K562 (cell line): ENCODE results near the gene PREX1. TPM values are rescaled to one million over a fixed set of nuclear protein-coding genes. Genes with fewer than 3 reads are reported as not detected.

Source experiments
- ATAC-seq: fragments of 200-7000 bp; cut with Tn5 transposase; 3 replicates; pipeline ENCODE4 v1.9.1; 2020; ENCODE audit warnings: moderate library complexity
- BruUV-seq: library from RNA; stranded (reverse); fragments of 400-500 nt; replicated peaks from 2 replicates; lab custom pipeline; 2021; lab: Mats Ljungman, UMichigan
- CTCF ChIA-PET: fragments of 300-600 bp; formaldehyde crosslinking; extraction: SDS; loops from one replicate; lab custom pipeline; 2021; ENCODE audit warnings: low intra/inter-chr PET ratio; lab: Yijun Ruan, JAX
- POLR2A ChIA-PET: fragments of 300-600, 350-650 bp; sonication (Branson Sonifier 250); formaldehyde crosslinking; extraction: SDS; loops from one replicate; lab custom pipeline; 2021; ENCODE audit warnings: antibody characterized with exemption, inconsistent platforms; lab: Yijun Ruan, JAX
- DNase-seq, 4 experiments: peaks; one replicate each; pipeline versions ENCODE4 v3.0.0 to v3.0.0-alpha.2; 2011 to 2018; ENCODE audit warnings: low spot score in 3 of 4, mixed read lengths in 3 of 4; ENCODE audit errors: extremely low read depth in 1 of 4
- FAIRE-seq: peaks from 2 replicates; lab custom pipeline; 2011; peaks lifted over from hg19 to GRCh38; lab: Jason Lieb, UNC
- H2AFZ ChIP-seq: 2 replicates; pipeline ENCODE4 v1.6.0; 2011; ENCODE audit warnings: low read depth, low read length, control low read depth, inconsistent platforms
- H3K27ac ChIP-seq: fragments of 200-600 bp; 3 replicates; pipeline ENCODE4 v1.8.0; 2011; ENCODE audit warnings: low read depth, mild to moderate bottlenecking, control low read depth, inconsistent platforms, low read length, moderate library complexity, mixed read lengths; ENCODE audit errors: extremely low read depth
- H3K27me3 ChIP-seq, 2 experiments: fragments of 300-600 bp in 1 of 2; 2 replicates in 1 of 2; 3 replicates in 1 of 2; pipeline versions ENCODE4 v1.6.0 to v1.8.0; 2011; ENCODE audit warnings: inconsistent platforms in 2 of 2, low read length in 2 of 2, mild to moderate bottlenecking in 1 of 2, mixed read lengths in 1 of 2, moderate library complexity in 1 of 2; ENCODE audit not compliant: control insufficient read depth in 2 of 2, insufficient read depth in 2 of 2
- H3K36me3 ChIP-seq: fragments of 300-600 bp; 3 replicates; pipeline ENCODE4 v1.8.0; 2011; ENCODE audit warnings: mild to moderate bottlenecking, low read length, inconsistent platforms; ENCODE audit not compliant: control insufficient read depth, insufficient read depth
- H3K4me1 ChIP-seq, 2 experiments: fragments of 200-600 bp in 1 of 2; replicated peaks in 1 of 2; 2 replicates in 1 of 2; 3 replicates in 1 of 2; pipeline versions ENCODE4 v1.5.1 to v1.8.0; 2011; ENCODE audit warnings: inconsistent platforms in 2 of 2, low read length in 2 of 2, mild to moderate bottlenecking in 1 of 2, mixed read lengths in 1 of 2, moderate library complexity in 1 of 2; ENCODE audit not compliant: control insufficient read depth in 2 of 2, insufficient read depth in 2 of 2
- H3K4me2 ChIP-seq: 2 replicates; pipeline ENCODE4 v1.6.1; 2011; ENCODE audit warnings: low read length, control low read depth, inconsistent platforms, mixed read lengths; ENCODE audit not compliant: insufficient read depth
- H3K4me3 ChIP-seq: fragments of 200-600 bp; sonication (generic), shearing (Covaris generic); 2 replicates; pipeline ENCODE4 v1.5.1; 2016; ENCODE audit warnings: control low read depth, inconsistent platforms
- H3K79me2 ChIP-seq: fragments of 200-600 bp; 3 replicates; pipeline ENCODE4 v1.8.0; 2011; ENCODE audit warnings: low read length, inconsistent platforms; ENCODE audit not compliant: control insufficient read depth, insufficient read depth
- H3K9ac ChIP-seq, 2 experiments: 2 replicates each; pipeline versions ENCODE4 v1.6.0 to v1.6.1; 2011; ENCODE audit warnings: low read depth in 2 of 2, low read length in 2 of 2, control low read depth in 1 of 2, inconsistent platforms in 1 of 2, mild to moderate bottlenecking in 1 of 2, mixed read lengths in 1 of 2; ENCODE audit not compliant: insufficient read depth in 1 of 2
- H3K9me1 ChIP-seq: one replicate; pipeline ENCODE4 v1.6.0; 2011; ENCODE audit warnings: inconsistent platforms, mild to moderate bottlenecking, low read length, moderate library complexity; ENCODE audit not compliant: control insufficient read depth, insufficient read depth
- H3K9me3 ChIP-seq: replicated peaks from 2 replicates; pipeline ENCODE4 v1.5.1; 2011; ENCODE audit warnings: low read depth, low read length, inconsistent platforms; ENCODE audit not compliant: control insufficient read depth, insufficient read depth
- H4K20me1 ChIP-seq: replicated peaks from 2 replicates; pipeline ENCODE4 v1.6.1; 2011; ENCODE audit warnings: low read length, inconsistent platforms, mixed read lengths; ENCODE audit not compliant: control insufficient read depth, insufficient read depth
- ARHGAP35 ChIP-seq: fragments of 450-650 bp; IDR thresholded peaks from 2 replicates; pipeline ENCODE4 v1.6.1; 2018; ENCODE audit not compliant: partially characterized antibody
- CTCF ChIP-seq, 3 experiments: IDR thresholded peaks in 2 of 3; conservative IDR thresholded peaks in 1 of 3; 2 replicates each; pipeline ENCODE4 v1.5.1; 2011 to 2012; ENCODE audit warnings: low read length in 3 of 3, mild to moderate bottlenecking in 3 of 3, control low read depth in 2 of 3, improper control_type of control experiment in 1 of 3, inconsistent platforms in 1 of 3, low read depth in 1 of 3, mixed read lengths in 1 of 3, moderate library complexity in 1 of 3; ENCODE audit not compliant: insufficient read depth in 2 of 3
- WGBS: fragments of 100-300 bp; shearing (Covaris generic); methylation state at CpG from one replicate; pipeline ENCODE4 v1.1.6; 2016; ENCODE audit warnings: low coverage, mixed read lengths; ENCODE audit not compliant: insufficient coverage; ENCODE audit errors: missing lambda C conversion rate; 5-methylcytosine and 5-hydroxymethylcytosine counted together
- in situ Hi-C: fragments of 300-500 bp; cut with MboI; formaldehyde crosslinking; loops from 4 replicates; pipeline ENCODE4 v1.15.0; 2018; ENCODE audit warnings: inconsistent platforms, mixed read lengths
- intact Hi-C: fragments of 100-400 bp; cut with micrococcal nuclease; formaldehyde crosslinking; loops from 2 replicates; pipeline ENCODE4 v1.14.2; 2022
- polyA plus RNA-seq, 8 experiments: library from polyadenylated mRNA; depleted of rRNA in 4 of 8; stranded (reverse) in 5 of 8; unstranded in 3 of 8; fragments of >200 nt; fragmentation: Nextera tagmentation in 2 of 8; fragmentation: Illumina TruSeq in 1 of 8; extraction: Ambion mirVana in 2 of 8; extraction: Trizol in 1 of 8; gene quantifications; 2 replicates each; pipeline versions ENCODE4 v1.2.1 to v1.2.3, GENCODE V29; 2011 to 2014; ENCODE audit warnings: inconsistent platforms in 1 of 8, missing spikeins in 1 of 8
- total RNA-seq, 7 experiments: library from RNA; depleted of rRNA in 6 of 7; stranded (reverse); fragments of >200 nt in 6 of 7; fragmentation: Illumina TruSeq in 2 of 7; extraction: Trizol in 2 of 7; gene quantifications; 2 replicates each; pipeline versions ENCODE4 v1.2.1 to v1.2.3, GENCODE V29; 2011 to 2021; ENCODE audit warnings: low replicate concordance in 1 of 7

Gene PREX1
- total and polyA plus RNA-seq, 9 of the 15 experiments (the other 6 are each of a cell fraction or from before 2014, with no cell fraction given), result 0.37 to 10.4 (median 4.8) TPM

DNA sequence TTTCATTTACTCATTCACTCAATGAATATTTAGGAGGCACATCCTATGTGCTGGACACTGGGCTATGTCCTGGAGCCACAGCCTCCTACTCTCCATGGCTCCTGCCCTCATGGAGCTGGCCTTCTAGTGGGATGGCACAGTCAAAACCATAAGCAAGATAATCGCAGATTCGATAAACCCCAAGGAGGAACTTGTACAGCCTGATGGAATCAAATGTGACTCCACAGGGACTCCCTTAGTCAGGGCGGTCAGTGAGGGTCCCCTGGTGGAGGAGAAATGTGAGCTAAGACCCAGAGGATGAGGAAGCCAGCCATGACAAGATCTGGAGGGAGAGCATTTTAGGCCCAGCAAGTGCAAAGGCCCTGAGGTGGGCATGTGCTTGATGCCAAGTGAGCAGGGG is 211.9 kb downstream of the PREX1 start:
- H4K20me1 ChIP-seq, result 0 out of 2 replicates have a peak, but pooled peaks cover 3% of the 10 kb centered on the region
- no TSS peak for BruUV-seq
- H3K4me1 ChIP-seq, result peaks cover 0 to 7% of the 10 kb centered on the region in 2 experiments; a peak in 3 of 5 replicates
- in situ Hi-C loops, result loop anchor here (5.0 kb wide), 1 partner anchor 944 kb away; no protein-coding TSS in a partner anchor
- no peak for FAIRE-seq
- no peaks in the 10 kb centered on the region for H3K79me2 ChIP-seq
- no peaks in the 10 kb centered on the region for H3K9me1 ChIP-seq
- TF ChIP-seq CTCF (IDR thresholded peaks at IDR 0.05 in 2 of 3, conservative IDR thresholded peaks at IDR 0.05 in 1 of 3; ENCODE audit: insufficient read depth in 2 of 3, low read depth in 1 of 3, low read length in 3 of 3) (no peak), ARHGAP35 (no peak)
- TF ChIP-seq, all 486 proteins: peak for 0
- Histone ChIP-seq H3K4me3 (no peak overlapping the region), H3K9ac (no peak overlapping the region), H3K27ac (no peak overlapping the region), H3K36me3 (no peaks in the 10 kb centered on the region), H3K4me2 (no peak overlapping the region), H3K9me3 (no peaks in the 10 kb centered on the region), H3K27me3 (peaks cover 2 to 50% of the 10 kb centered on the region in 2 experiments; a peak in 3 of 5 replicates), H2AFZ (no peak overlapping the region)
- intact Hi-C loops, result no loop called here
- ChIA-PET CTCF (interaction anchor here (0.7 kb wide), 1 partner anchor 896 kb away, joined by 3 read pairs; no protein-coding TSS in a partner anchor), POLR2A (interaction anchor here (0.5 to 0.6 kb wide), 2 partner anchors 211 to 219 kb away, joined by 3 read pairs; no protein-coding TSS in a partner anchor)
- ATAC-seq, result no peak
- no peak for DNase-seq
- WGBS, result 0% methylated on average over 3 of the region's 3 CpGs
